Endothelial cell of hepatic sinusoid (primary cell): ENCODE results near the gene CERS6.

Experiments
- in situ Hi-C: cut with HindIII; loops from 2 replicates; pipeline ENCODE4 v1.10.0; 2017; ENCODE audit warnings: low sequenced_read_pairs

The CERS6 gene

DNA sequence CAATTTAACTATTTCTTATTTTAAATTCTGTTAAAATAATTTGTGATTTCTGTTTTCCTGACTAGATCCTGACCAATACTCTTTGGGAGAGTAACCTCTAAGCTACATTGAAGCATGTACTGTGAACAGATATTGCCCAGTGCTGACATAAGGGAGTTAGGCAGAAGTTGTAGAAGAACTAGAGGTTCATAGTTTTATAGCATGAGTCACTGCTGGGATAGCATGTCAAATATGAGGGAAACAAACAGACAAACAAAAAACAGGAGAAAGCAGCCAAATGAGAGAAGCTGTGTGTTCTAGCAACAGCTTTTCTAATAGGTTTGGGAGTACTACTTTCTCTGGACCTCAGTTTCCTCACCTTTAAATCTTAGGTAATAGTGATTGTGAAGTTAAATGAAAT lies 72.4 kb downstream of the CERS6 start:
- in situ Hi-C loops, result no loop called here

DNA sequence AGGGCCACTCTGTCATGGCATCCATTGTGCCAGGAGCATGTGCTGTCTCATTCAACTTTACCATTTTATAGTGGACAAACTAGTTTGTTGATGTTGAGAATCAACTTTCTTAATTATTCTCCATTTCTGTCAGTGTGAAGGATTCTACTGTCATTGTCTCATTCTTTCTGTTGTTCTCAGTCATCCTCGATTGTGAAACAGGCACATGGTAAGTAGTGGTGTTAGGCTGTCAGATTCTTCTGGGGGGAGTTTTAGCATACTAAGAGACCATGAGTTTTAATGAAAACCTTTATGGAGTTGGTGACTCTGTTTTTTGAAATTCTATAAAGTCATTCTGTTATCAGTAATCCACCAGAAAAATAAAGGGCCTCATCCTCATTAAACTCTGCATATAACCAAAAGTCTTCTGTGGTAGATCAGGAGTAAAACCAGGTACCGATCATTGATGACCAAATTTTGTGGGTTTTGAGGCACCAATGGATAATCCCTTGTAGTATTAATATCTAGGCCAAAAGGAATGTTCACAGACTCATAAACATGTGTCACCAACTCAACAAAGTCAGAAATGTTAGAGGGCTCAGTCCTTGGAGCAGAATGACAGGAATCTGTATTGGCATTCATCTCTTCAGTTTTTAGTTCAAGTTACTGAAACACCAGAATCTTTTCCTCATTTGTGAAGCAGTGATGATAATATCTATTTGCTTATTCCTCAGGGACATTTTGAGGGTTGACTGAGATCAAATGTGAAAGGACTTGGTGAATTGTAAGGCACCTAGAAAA lies 73.2 kb downstream of the CERS6 start:
- in situ Hi-C loops, result no loop called here

DNA sequence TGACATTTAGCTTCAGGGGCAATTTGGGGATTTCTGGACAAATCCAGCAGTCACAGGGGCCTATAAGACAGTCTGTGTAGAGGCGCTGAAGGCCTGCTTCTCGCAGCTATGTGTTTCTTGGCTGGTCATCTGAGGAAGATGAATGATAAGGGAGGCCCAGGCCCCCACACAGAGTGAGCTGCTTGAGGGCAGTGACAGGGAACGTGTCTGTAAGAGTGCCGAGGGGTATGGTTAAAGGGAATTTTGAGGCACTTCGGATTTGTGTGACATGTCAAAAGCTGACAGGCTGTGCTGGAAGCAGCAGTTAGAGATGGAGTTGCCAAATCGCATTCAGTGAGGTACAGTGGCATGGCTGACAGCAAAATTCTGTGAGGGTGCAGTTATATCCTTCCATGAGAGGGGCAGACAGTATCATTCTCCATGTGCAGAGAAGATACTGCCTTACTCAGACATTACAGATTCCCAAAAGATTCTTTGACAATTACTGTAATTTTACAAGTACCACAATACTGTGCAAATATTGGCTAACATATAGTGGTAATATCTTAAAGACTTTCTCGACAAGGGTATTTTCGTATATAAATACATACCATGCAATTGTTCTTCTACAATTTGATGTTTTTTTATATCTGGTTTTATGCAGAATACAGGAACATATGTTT lies 74.0 kb downstream of the CERS6 start:
- in situ Hi-C loops, result no loop called here

DNA sequence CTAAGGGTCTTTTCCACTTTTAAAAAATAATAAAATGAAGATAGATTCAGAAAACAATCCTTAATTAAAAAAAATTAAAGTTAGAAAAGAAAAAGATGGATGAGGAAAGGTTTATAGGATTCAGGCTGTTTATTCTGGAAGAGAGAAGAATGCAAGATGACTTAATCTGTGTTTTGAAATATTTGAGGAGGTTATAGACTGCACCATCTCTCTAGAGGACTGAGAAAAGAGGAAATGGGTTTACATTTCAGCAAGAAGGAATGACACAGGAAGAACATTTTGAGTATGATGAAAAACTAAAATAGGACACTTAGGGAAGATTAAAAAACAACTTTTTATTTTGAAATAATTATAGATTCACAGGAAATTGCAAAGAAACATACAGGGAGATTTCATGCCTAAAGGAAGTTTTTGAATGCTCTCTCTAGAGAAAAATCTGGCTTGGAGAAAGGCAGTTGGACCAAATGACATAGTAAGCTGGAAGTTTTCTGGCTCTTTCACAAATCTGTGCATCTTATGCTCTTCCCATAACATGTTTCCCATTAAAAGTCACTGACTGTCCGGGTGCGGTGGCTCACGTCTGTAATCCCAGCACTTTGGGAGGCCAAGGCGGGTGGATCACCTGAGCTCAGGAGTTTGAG lies 75.0 kb downstream of the CERS6 start:
- in situ Hi-C loops, result no loop called here

DNA sequence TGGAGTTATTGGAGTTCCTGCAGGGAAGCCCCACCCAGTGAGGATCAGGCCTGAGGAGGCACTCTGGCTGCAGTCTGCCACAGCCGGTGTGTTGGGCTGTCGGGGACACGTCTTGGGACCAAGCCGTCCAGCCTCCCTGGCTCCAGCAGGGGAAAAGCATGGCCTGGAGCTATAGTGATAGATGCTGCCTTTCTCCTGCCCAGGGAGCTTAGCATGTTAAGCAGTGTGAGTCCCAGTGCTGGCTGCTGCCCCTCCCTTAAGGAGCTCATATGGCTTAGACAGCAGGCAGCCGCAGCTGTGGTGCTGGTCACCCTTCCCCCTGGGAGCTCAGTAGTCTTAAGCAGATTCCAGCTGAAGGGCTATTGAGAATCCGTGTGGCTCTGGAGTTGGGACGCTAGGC lies 78.9 kb downstream of the CERS6 start:
- in situ Hi-C loops, result no loop called here

DNA sequence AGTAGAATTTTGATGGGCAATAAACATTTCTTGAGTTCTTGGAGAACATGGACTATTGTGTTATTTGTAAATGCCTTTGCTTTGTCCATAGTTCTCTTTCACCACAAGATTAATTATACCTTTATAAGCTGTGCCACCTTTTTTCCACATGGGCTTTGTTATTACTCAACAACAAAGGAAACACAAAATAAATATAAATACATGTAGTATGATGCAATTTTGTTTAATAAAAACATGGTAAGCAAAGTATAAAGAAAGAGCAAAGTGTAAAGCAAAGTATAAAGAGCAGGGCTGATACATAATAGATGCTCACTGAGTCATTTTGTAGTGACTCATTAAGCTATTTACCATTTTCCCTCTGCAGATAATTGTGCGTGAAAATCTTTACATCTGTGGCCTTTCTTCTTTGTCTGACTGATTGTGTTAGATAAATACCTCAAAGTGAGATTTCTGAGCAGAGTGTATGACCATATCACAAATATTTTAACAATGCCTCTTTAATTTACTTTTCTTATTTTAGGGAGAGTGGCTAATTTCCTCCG lies 80.9 kb downstream of the CERS6 start:
- in situ Hi-C loops, result no loop called here

DNA sequence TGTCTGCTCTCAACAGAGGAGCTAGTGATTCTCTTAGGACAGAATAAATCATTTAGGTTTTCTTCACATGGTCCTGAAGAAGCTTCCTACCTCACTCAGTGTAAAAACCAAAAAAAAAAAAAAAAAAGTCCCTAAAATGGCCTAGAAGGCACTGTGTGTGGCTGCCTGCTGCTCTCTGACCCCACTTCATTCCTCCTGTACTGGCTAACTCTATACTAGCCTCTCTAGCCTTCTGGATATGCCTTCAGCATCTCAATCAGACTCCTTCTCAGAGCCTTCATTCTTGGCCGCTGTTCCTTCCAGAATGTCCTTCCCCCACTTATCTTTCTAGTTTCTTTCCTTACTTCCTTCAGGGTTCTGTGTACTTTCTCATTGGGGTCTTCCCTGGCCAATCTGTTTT lies 82.1 kb downstream of the CERS6 start:
- in situ Hi-C loops, result no loop called here

DNA sequence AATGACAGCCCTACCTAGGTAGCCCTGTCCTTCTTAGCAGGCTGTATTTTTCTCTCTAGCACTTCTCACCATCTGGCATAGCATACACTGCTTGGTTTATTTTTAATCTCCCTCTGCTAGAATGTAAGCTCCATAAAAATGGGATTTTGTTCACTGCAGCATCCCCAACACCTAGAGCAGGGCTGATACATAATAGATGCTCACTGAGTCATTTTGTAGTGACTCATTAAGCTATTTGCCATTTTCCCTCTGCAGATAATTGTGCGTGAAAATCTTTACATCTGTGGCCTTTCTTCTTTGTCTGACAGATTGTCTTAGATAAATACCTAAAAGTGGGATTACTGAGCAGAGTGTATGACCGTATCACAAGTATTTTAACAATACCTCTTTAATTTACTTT lies 82.5 kb downstream of the CERS6 start:
- in situ Hi-C loops, result no loop called here

DNA sequence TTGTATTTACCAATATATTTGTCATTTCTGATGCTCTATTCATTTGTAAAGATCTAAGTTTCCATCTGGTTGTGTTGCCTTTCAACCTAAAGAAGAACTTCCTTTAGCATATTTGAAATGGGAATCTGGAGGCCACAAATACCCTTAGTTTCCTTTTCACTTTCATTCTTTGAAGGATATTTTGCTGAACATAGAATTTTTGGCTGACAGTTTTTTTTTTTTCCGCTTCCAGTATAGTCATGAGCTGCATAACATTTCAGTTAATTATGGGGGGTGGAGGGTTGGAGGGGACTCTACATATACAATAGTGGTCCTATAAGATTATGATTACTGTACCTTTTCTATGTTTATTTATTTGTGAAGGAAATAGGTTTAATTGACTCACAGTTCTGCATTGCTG lies 83.9 kb downstream of the CERS6 start:
- in situ Hi-C loops, result loop anchor here (10.0 kb wide), 1 partner anchor 295 kb away; the partner anchor contains the start of gene STK39

DNA sequence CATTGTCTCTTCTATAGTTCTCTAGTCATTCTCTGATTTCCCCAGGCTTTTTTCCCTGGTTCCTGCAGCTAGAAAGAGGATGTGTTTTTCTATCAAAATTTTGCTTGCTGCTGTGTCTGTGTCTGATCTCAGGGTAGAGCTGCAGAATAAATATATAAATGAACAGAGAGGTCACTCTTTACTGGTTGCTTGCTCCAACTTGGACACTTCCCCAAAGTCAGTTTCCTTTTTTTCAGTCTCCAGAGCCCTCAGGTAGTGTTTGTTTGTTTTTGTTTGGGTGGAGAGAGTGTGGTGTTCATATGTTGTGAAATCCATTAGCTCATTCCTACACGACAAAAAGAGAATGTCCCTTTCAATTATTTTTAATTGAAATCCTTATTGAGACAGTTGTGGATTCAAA lies 85.8 kb downstream of the CERS6 start:
- in situ Hi-C loops, result loop anchor here (10.0 kb wide), 1 partner anchor 297 kb away; the partner anchor contains the start of gene STK39

DNA sequence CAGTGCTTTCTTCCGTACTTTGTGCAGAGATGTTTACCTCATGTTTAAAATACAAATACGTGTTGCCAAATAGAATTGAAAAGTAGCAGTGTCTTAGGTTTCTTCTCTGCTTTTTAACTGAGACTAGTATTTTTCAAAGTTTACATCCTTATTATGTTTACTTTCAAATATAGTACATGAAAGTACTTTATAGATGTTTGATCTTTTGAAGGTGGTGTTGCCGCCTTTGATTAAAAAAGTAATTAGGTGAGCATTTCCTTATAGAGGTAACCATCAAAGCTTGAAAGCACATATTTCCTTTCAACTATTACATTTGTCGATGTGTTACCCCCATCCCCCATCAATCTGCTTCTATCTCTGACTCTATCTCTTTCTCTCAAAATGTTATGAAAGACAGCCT lies 87.0 kb downstream of the CERS6 start:
- in situ Hi-C loops, result loop anchor here (10.0 kb wide), 1 partner anchor 298 kb away; the partner anchor contains the start of gene STK39

DNA sequence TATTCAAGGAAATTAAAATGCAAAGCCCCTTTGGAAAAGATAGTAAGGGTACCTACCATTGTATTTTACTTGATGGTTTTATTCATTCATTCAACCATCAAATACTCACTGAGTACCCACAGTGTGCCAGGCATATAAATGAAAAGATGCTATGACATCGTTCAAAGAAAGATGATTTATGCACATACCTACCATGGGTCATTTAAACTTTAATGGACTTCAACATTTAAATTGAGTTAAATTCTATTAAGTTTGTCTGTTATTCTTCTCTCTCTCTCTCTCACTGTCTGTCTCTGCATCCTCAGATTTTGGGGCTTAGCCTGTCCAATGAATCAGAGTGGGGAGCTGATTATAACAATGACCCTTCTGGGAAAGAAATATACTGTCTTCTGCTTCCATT lies 87.9 kb downstream of the CERS6 start:
- in situ Hi-C loops, result loop anchor here (10.0 kb wide), 1 partner anchor 299 kb away; the partner anchor contains the start of gene STK39

DNA sequence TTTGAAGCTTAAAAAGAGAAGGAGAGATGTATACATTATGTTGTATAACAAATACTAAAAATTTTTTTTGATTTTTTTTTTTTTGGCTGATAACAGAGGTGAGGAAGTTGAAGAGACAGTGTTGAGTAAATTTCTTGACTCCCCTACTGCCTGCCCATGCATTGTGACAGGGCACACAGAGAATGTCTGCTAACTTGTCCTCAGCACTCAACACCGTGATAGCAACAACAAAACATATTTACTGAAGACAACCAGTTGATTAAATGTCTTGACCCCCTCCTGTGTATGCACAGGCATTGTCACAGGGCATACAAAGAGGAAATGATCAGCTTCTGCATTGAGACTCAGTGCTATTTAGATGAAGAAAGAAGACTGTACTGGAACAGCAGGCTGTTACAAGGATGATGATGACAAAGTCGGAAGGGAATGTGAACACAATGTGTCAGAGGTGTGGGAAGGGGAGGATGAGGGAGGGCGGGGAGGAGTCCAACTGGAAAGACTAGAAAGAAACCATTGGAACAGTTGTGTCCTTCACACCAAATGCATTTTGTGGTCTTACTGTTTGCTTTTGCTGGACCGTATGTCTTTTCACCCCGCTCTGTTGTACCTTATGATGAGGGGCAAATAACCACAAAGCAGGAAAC lies 89.5 kb downstream of the CERS6 start:
- in situ Hi-C loops, result loop anchor here (10.0 kb wide), 1 partner anchor 301 kb away; the partner anchor contains the start of gene STK39

DNA sequence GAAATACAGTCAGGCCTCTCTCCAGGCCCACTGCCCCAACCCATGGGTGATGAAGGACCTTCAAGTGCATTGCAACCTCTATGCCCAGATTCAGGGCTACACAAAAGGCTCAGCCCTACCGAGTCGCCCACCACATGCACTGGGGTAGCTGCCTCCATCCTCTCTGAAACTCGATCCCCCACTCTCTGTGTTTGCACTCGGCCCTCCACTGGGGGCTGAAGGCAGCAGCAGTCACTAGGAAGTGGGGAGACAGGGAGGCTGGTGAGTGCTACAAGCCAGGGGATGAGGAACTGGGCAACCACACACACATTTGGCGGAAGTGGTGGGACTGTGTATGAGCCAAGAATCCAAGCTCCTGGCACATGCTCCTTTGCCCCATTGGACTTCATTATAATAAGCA lies 94.6 kb downstream of the CERS6 start:
- in situ Hi-C loops, result no loop called here

DNA sequence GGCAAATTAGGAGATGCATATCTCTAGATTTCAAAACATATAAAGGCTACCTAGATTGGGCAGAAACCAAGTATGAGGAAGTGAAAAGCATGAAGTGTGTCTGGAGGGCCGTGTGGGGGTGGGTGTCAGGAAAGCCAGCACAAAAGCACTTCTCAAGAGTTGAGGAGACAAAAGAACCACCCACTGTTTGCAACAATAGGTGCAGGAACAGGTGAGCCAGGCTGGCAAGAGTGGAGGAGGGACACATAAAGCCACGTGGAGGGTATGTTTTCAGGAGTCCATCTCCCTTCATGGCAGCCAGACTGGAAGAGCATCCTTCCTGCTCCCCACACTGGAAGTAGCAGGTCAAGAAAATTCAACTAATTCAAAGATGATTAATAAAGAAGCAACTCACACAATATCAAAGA lies 96.4 kb downstream of the CERS6 start:
- in situ Hi-C loops, result no loop called here

DNA sequence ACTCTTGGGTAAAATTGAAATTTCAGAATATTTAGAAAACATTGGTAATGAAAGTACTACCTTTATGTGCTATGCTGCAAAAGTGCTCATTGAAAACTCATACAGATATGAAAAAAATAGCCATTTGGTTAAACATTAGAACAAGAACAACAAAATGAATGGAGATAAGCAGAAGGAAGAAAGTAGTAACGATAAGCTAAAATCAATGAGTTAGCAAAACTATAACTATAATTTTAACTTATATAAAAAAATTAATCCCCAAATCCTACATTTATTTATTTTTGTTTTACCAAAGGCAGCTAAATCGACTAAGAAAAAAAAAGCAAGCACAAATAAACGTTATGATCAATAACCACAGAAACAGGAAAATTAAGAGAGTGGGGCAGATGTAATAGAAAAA lies 99.2 kb downstream of the CERS6 start:
- in situ Hi-C loops, result no loop called here

DNA sequence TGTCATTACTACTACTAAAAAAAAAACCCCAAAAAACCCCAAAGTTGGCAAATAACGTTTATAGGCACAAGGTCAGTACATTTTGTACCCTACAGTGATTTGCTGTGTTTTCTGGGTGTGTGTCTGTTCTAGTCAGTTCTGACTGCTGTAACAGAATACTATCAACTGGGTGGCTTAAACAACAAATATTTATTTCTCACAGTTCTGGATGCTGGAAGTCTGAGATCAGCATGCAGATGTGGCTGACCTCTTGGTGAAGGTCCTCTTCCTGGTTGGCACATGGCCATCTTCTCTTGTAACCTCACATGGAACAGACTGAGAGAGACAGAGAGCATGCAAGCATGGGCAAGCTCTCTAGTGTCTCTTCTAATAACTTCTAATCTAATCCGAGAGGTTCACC lies 103.1 kb downstream of the CERS6 start:
- in situ Hi-C loops, result no loop called here

DNA sequence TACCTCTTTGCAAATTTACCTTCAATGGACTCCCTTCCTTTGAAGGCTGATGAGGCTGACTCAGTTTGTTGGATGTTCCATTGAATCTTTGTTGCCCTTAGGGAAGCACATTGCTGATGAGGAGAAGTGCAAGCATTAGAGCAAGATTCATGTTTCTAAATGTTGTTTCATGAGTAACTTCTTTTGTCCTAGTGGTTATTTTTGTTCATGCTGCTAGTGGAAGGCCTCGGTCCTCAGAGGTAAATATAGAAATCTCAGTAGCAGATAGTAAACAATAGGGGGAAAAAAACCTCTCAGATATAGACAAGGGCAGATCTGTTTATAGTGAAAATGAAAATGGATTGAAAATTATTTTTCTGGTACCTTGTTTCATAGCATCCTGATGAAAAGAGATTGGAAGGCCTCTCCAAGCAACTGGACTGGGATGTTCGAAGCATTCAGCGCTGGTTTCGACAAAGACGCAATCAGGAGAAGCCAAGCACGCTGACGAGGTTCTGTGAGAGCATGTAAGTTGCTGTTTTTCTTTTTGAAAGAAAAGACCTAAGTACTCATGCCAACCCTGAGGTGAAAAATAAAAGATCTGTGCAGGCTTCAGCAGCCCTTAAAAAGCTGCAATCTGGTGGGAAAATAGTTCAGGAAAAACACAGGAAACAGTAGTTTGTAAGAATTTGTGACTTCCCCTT lies 104.9 kb downstream of the CERS6 start:
- in situ Hi-C loops, result no loop called here

DNA sequence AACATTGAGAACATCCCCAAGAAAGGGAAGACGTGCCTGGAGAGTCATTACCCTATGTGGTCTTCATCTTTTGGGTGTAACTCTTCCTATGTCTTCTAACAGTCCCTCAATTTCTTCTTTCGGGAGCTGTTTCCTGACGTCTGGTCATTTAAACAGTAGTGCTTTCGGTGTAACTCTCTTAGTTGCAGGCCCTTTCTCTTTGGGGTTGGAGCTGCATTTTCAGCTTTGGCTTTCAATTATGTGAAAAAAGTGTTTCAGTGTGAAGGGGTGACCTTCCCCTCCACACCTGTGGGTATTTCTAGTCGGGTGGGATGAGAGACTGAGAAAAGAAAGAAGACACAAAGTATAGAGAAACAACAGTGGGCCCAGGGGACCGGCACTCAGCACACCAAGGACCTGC lies 105.9 kb downstream of the CERS6 start:
- in situ Hi-C loops, result no loop called here

DNA sequence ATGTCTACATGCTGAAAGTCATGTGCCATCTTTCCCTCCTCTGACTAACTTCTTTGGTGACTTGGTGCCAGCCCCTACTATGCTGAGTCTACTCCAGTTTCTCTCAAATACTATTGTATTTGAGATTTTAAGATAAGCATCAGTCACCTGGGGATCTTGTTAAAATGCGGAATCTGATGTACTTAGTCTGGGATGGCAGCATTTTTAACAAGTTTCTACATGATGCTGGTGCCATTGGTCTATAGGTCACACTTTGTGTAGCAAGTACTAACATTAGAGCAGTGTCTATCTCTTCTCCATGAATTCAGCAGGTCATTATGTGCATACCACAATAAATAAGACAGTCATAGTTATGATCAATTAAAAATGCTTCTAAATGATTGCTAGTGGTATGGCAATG lies 106.9 kb downstream of the CERS6 start:
- in situ Hi-C loops, result no loop called here
